K562 (cell line): ENCODE results near the gene PRSS57. TPM values are rescaled to one million over a fixed set of nuclear protein-coding genes. Genes with fewer than 3 reads are reported as not detected.

Source experiments
- CREB3L1 ChIP-seq: fragments of 450-650 bp; IDR thresholded peaks from 2 replicates; pipeline ENCODE4 v1.6.1; 2014; ENCODE audit warnings: low read depth, mild to moderate bottlenecking, moderate library complexity, borderline replicate concordance
- EGR1 ChIP-seq: fragments of 450-650 bp; conservative IDR thresholded peaks from 2 replicates; pipeline ENCODE4 v1.6.1; 2017; ENCODE audit warnings: mild to moderate bottlenecking
- ELF4 ChIP-seq: fragments of 450-650 bp; formaldehyde crosslinking; IDR thresholded peaks from 2 replicates; pipeline ENCODE4 v1.4.0; 2022; ENCODE audit warnings: missing genetic modification characterization
- FOXK2 ChIP-seq, 2 experiments: fragments of 450-650 bp; IDR thresholded peaks in 1 of 2; conservative IDR thresholded peaks in 1 of 2; 2 replicates each; pipeline ENCODE4 v1.6.1; 2016; ENCODE audit warnings: low read depth in 2 of 2, mild to moderate bottlenecking in 1 of 2
- HBP1 ChIP-seq: fragments of 450-650 bp; formaldehyde crosslinking; IDR thresholded peaks from 2 replicates; pipeline ENCODE4 v1.4.0; 2022; ENCODE audit warnings: missing genetic modification characterization
- MAZ ChIP-seq, 2 experiments: fragments of 450-650 bp in 1 of 2; sonication (generic) in 1 of 2; formaldehyde crosslinking; IDR thresholded peaks in 1 of 2; conservative IDR thresholded peaks in 1 of 2; 2 replicates each; pipeline versions ENCODE4 v1.4.0 to v1.5.0; 2020; ENCODE audit warnings: mild to moderate bottlenecking in 1 of 2, missing genetic modification reagents in 1 of 2
- NCOA6 ChIP-seq: fragments of 450-650 bp; IDR thresholded peaks from 2 replicates; pipeline ENCODE4 v1.6.1; 2017; ENCODE audit warnings: mild to moderate bottlenecking
- NFRKB ChIP-seq: fragments of 450-650 bp; IDR thresholded peaks from 2 replicates; pipeline ENCODE4 v1.6.1; 2016; ENCODE audit warnings: low read depth
- PATZ1 ChIP-seq: fragments of 250-450 bp; sonication (Bioruptor Pico); IDR thresholded peaks from 2 replicates; pipeline ENCODE4 v1.5.0; 2020; ENCODE audit warnings: mild to moderate bottlenecking, borderline replicate concordance
- POU5F1 ChIP-seq: fragments of 150-350 bp; IDR thresholded peaks from 2 replicates; pipeline ENCODE4 v1.6.1; 2014; ENCODE audit warnings: borderline replicate concordance, low read length, low read depth, mild to moderate bottlenecking; ENCODE audit not compliant: partially characterized antibody
- RAD51 ChIP-seq: fragments of 450-650 bp; IDR thresholded peaks from 2 replicates; pipeline ENCODE4 v1.7.1; 2016; ENCODE audit warnings: low read depth, mild to moderate bottlenecking, borderline replicate concordance
- STAT5A ChIP-seq: IDR thresholded peaks from 2 replicates; pipeline ENCODE4 v1.6.1; 2012; ENCODE audit warnings: low read length, inconsistent platforms, borderline replicate concordance
- TAF1 ChIP-seq: IDR thresholded peaks from 2 replicates; pipeline ENCODE4 v1.6.1; 2011; ENCODE audit warnings: mild to moderate bottlenecking, low read length, moderate library complexity; ENCODE audit not compliant: insufficient read depth, control insufficient read depth, severe bottlenecking; ENCODE audit errors: extremely low read depth
- TAF7 ChIP-seq: fragments of 450-650 bp; IDR thresholded peaks from 2 replicates; pipeline ENCODE4 v1.6.1; 2016; ENCODE audit warnings: missing genetic modification characterization, missing compliant biosample characterization
- TARDBP ChIP-seq: fragments of 450-650 bp; IDR thresholded peaks from 2 replicates; pipeline ENCODE4 v1.6.1; 2016
- TFE3 ChIP-seq: fragments of 450-650 bp; formaldehyde crosslinking; IDR thresholded peaks from 2 replicates; pipeline ENCODE4 v1.4.0; 2020; ENCODE audit warnings: mild to moderate bottlenecking, mixed read lengths
- ZBTB1 ChIP-seq: sonication (generic); formaldehyde crosslinking; IDR thresholded peaks from 2 replicates; pipeline ENCODE4 v1.8.1; 2023; ENCODE audit warnings: missing genetic modification reagents, low read depth, mild to moderate bottlenecking, borderline replicate concordance
- ZNF24 ChIP-seq: fragments of 450-650 bp; IDR thresholded peaks from 2 replicates; pipeline ENCODE4 v1.6.1; 2016
- ZNF408 ChIP-seq: fragments of 250-450 bp; sonication (Bioruptor Pico); IDR thresholded peaks from 2 replicates; pipeline ENCODE4 v1.4.0; 2020; ENCODE audit warnings: low read depth, mild to moderate bottlenecking, moderate library complexity
- ZNF766 ChIP-seq: fragments of 200-800 bp; sonication (Bioruptor generic); conservative IDR thresholded peaks from 2 replicates; pipeline ENCODE4 v1.6.1; 2016; ENCODE audit warnings: missing genetic modification characterization, missing compliant biosample characterization
- polyA plus RNA-seq, 8 experiments: library from polyadenylated mRNA; depleted of rRNA in 4 of 8; stranded (reverse) in 5 of 8; unstranded in 3 of 8; fragments of >200 nt; fragmentation: Nextera tagmentation in 2 of 8; fragmentation: Illumina TruSeq in 1 of 8; extraction: Ambion mirVana in 2 of 8; extraction: Trizol in 1 of 8; gene quantifications; 2 replicates each; pipeline versions ENCODE4 v1.2.1 to v1.2.3, GENCODE V29; 2011 to 2014; ENCODE audit warnings: inconsistent platforms in 1 of 8, missing spikeins in 1 of 8
- total RNA-seq, 7 experiments: library from RNA; depleted of rRNA in 6 of 7; stranded (reverse); fragments of >200 nt in 6 of 7; fragmentation: Illumina TruSeq in 2 of 7; extraction: Trizol in 2 of 7; gene quantifications; 2 replicates each; pipeline versions ENCODE4 v1.2.1 to v1.2.3, GENCODE V29; 2011 to 2021; ENCODE audit warnings: low replicate concordance in 1 of 7

Gene PRSS57
- total and polyA plus RNA-seq, 9 of the 15 experiments (the other 6 are each of a cell fraction or from before 2014, with no cell fraction given), result 0.06 to 2.5 (median 1.3) TPM; not detected in 3

- TF ChIP-seq EGR1, result peak; percentile 53
- TF ChIP-seq RAD51, result peak; percentile 92
- 0 out of 2 replicates have a peak, but pooled peaks have one; percentile 56 for TF ChIP-seq PATZ1 (CRISPR knock-in tag)
- TF ChIP-seq ELF4, result peak; percentile 95
- no peak for TF ChIP-seq ZNF408 (CRISPR knock-in tag)
- peak; percentile 90 for TF ChIP-seq HBP1 (CRISPR knock-in tag)
- TF ChIP-seq ZBTB1 (CRISPR knock-in tag), result peak; percentile 77; the same call in 1 of the 2 replicates
- no peak for TF ChIP-seq STAT5A
- TF ChIP-seq NFRKB, result no peak
- TF ChIP-seq NCOA6, result no peak
- TF ChIP-seq TFE3 (CRISPR knock-in tag), result peak; percentile 49
- 0 out of 2 replicates have a peak, but pooled peaks have one; percentile 82 for TF ChIP-seq TARDBP
- TF ChIP-seq ZNF24, result 0 out of 2 replicates have a peak, but pooled peaks have one; percentile 8
- TF ChIP-seq FOXK2 (conservative IDR thresholded peaks at IDR 0.05 in 1 of 2, IDR thresholded peaks at IDR 0.05 in 1 of 2; ENCODE audit: low read depth in 2 of 2), result peak in 1 of 2 experiments; percentile 48; a peak in 2 of 4 replicates
- TF ChIP-seq TAF1, result peak; percentile 78
- 0 out of 2 replicates have a peak, but pooled peaks have one; percentile 30 for TF ChIP-seq CREB3L1
- no peak for TF ChIP-seq TAF7 (tag)
- TF ChIP-seq MAZ (CRISPR knock-in tag; conservative IDR thresholded peaks at IDR 0.05 in 1 of 2, IDR thresholded peaks at IDR 0.05 in 1 of 2), result peak; percentile 7 to 9
- no peak for TF ChIP-seq ZNF766 (CRISPR knock-in tag)
- TF ChIP-seq POU5F1, result no peak
Observed at GRCh38 chr19:680287-681028, 14.8 kb downstream of the PRSS57 start (continued).
